ENCODE data around the gene MUCL3. TPM values are rescaled to one million over a fixed set of nuclear protein-coding genes. Genes with fewer than 3 reads are reported as not detected.
A peak's percentile ranks its signal among the peaks of the same experiment; 100 is the strongest.

MUCL3 gene
- total RNA-seq, 3 donors from 2014 or later = 0.07 TPM; not detected in 2

DNA sequence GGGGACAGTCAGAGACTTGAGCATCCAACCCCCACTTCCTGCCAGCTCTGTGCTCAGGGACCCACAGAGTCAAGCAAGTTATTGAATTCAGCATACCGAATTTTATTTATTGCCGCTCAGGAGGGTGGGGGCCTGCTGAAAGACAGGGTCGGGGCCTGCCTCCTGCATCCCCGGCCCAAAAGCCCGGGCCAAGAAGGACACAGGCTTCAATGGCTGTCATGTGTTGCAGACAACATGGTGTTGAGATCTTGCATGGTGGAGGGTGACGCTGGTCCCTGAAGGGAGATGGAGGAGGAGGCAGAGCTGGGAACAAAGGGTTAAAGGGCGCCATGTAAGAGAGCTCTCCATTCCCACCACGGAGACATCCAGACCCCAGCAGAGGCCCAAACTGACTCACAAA, 9.5 kb upstream of the MUCL3 start:
- ATAC-seq = no peak
- Histone ChIP-seq H3K4me3 (no peak overlapping the region), H3K36me3 (ENCODE audit: low read depth) (no peaks in the 10 kb centered on the region), H3K9me3 (peaks cover 7% of the 10 kb centered on the region), H3K4me1 (ENCODE audit: low read depth) (no peaks in the 10 kb centered on the region)
- no peak for DNase-seq
- intact Hi-C loops (cut with DNase I, micrococcal nuclease) = no loop called here
- TF ChIP-seq CTCF (IDR thresholded peaks at IDR 0.05) = no peak

DNA sequence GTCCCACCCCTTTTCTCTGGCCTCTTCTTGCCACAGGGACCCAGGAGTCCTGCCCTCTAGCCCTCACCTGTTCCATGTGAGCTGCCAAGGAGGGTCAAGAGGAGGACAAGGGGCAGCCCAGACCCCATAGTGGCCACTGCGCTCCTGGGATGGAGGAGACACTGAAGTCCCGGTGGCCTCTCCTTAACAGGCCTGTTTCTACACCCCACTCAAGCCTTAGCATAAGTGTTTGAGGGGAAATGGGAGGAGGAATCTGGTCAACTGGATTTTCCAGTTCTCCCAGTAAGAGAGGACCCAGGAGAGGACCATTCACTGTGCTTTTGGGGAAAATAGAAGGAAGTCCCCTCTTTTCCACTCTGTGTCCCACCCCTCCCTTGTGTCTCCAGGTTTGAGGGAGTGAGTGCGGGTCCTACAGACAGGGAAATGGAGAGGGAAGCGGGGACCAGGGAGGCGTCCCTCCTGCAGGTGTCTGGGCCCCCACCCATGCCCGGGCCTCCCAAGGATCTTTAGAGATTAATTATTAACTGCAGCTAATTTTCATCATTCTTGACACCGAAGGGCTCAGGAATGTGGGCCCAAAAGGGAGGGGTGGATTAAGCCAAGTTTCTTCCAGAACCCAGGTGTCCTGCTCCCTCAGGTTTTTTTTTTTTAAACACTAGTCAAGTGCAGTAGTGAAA, 8.7 kb upstream of the MUCL3 start, which contains the start of gene SFTA2:
Gene SFTA2, minus strand, starts transcription at position 202 of the 677 bp plus-strand sequence. Its CDS starts 74 bp downstream, at position 128.
- Histone ChIP-seq H3K4me3 (no peak within 1 kb of the TSS), H3K36me3 (ENCODE audit: low read depth) (no peaks in the 10 kb centered on the region), H3K9me3 (peaks cover 7% of the 10 kb centered on the region), H3K4me1 (ENCODE audit: low read depth) (no peaks in the 10 kb centered on the region)
- DNase-seq = no peak
- peak; percentile 9 for ATAC-seq
- intact Hi-C loops (cut with DNase I, micrococcal nuclease) = no loop called here
- TF ChIP-seq CTCF (IDR thresholded peaks at IDR 0.05) = no peak

DNA sequence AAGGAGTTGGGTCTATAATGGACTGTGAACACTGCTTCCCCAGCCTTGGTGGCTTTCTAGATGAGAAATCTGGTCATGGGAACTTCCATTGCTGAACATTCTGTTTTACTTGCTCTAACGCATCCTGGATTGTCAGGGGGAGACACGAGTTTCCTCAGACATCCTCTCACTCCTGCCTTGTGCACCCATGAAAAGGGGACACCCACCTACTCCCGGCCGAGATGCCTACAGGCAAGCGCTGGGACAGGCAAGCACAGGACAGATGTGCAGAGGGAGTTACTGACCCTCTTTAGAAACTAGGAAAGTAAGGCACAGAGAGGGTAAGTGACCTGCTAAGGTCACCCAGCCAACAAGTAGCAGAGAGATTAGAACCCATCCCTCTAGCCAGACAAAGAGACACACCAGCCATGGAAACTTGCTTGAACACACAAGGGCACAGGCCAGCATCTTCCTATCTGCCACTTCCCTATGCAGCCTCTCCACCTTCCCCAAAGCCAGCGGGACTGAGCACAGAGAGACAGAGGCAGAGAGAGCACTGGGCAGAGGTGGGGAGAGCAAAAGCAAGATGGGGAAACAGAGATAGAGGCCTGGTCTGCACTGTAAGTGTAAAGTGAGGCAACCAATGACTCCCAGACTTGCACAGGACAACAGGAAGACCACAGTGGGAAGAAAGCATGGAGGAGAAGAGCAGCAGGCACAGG, 8.0 kb upstream of the MUCL3 start:
- no peaks in the 10 kb centered on the region for H3K4me1 ChIP-seq (ENCODE audit: low read depth)
- no peak for DNase-seq

DNA sequence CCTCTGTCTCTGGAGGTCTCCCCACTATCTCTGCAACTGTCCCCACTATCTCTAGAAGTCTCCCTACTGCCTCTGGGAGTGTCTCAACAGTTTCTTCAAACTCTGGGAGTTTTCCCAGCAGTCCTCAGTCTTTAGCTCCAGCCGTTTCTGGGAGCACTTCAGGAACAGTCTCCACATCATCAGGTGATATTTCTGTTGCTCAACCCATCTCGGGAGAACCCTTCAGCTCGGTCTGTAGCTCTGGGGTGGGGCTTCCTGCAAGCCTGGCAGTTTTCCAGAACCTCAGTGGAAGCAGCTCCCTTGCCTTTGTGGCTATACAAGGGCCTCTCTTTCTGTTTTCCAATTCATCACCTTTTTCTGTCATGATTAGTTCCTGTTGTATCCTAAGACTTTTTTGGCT, 5.8 kb upstream of the MUCL3 start:
- intact Hi-C loops (cut with DNase I, micrococcal nuclease) = no loop called here
- TF ChIP-seq CTCF (IDR thresholded peaks at IDR 0.05) = no peak
- no peaks in the 10 kb centered on the region for H3K36me3 ChIP-seq (ENCODE audit: low read depth)
- H3K4me1 ChIP-seq (ENCODE audit: low read depth) = no peaks in the 10 kb centered on the region
- no peaks in the 10 kb centered on the region for H3K9me3 ChIP-seq
- ATAC-seq (no peak), DNase-seq (no peak)
- H3K4me3 ChIP-seq = no peak overlapping the region

More for the DNA sequence above, 8.0 kb upstream of the MUCL3 start:
- intact Hi-C loops (cut with DNase I, micrococcal nuclease) = no loop called here
- no peak for TF ChIP-seq CTCF (IDR thresholded peaks at IDR 0.05)
- peaks cover 7% of the 10 kb centered on the region for H3K9me3 ChIP-seq
- no peak overlapping the region for H3K4me3 ChIP-seq
- ATAC-seq = no peak
- no peaks in the 10 kb centered on the region for H3K36me3 ChIP-seq (ENCODE audit: low read depth)

DNA sequence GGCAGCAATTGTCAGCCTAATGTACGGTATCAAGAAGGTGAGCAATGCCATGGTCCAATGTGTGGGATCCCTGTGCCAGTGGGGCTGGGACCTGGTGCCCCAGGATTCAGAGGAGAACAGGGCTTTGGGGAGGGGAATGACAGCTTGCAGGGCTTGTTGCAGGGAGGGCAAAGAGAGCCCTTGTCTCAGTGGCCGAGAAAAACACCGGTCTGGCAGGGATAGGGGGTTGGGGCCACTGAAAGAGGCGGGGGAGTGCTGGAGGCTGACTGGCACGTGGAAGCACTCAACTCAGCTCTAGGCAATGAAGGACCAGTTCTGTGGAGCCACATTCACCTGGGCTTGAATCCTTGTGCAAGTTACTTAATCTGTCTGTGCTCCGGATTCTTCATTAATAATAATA, 3.5 kb upstream of the MUCL3 start:
- Histone ChIP-seq H3K4me1 (ENCODE audit: low read depth) (peaks cover 2% of the 10 kb centered on the region), H3K36me3 (ENCODE audit: low read depth) (no peaks in the 10 kb centered on the region), H3K4me3 (no peak overlapping the region), H3K9me3 (no peaks in the 10 kb centered on the region)
- TF ChIP-seq CTCF (IDR thresholded peaks at IDR 0.05) = no peak
- no peak for ATAC-seq
- DNase-seq = no peak
- intact Hi-C loops (cut with DNase I, micrococcal nuclease) = no loop called here
